ENCODE measurements around the gene HOXB2.

Gene HOXB2

GRCh38 chr17:48561884-48562810, 17.2 kb upstream of the HOXB2 start:
- no peak for TF ChIP-seq CTCF (IDR thresholded peaks at IDR 0.05; ENCODE audit: poor library complexity, severe bottlenecking)

GRCh38 chr17:48559840-48560817, 15.2 kb upstream of the HOXB2 start:
- ATAC-seq (ENCODE audit: low read depth) (no peak), DNase-seq (ENCODE audit: low spot score) (no peak)
- H3K27ac ChIP-seq (ENCODE audit: poor library complexity, severe bottlenecking): no peak overlapping the region
- H3K36me3 ChIP-seq (ENCODE audit: low read depth): peaks cover 3% of the 10 kb centered on the region; the same call in 1 of the 2 replicates
- H3K9me3 ChIP-seq (ENCODE audit: severe bottlenecking): no peaks in the 10 kb centered on the region
- H3K27me3 ChIP-seq (ENCODE audit: insufficient read depth, poor library complexity, severe bottlenecking): no peaks in the 10 kb centered on the region
- H3K4me3 ChIP-seq (ENCODE audit: severe bottlenecking): no peak overlapping the region
- H3K4me1 ChIP-seq (ENCODE audit: insufficient read depth, poor library complexity, severe bottlenecking): peaks cover 15% of the 10 kb centered on the region
- TF ChIP-seq CTCF (IDR thresholded peaks at IDR 0.05; ENCODE audit: poor library complexity, severe bottlenecking): no peak

More at GRCh38 chr17:48561884-48562810, 17.2 kb upstream of the HOXB2 start:
- ATAC-seq (ENCODE audit: low read depth) (no peak), DNase-seq (ENCODE audit: low spot score) (no peak)
- H3K27ac ChIP-seq (ENCODE audit: poor library complexity, severe bottlenecking): no peak overlapping the region
- no peak overlapping the region for H3K4me3 ChIP-seq (ENCODE audit: severe bottlenecking)
- no peaks in the 10 kb centered on the region for H3K9me3 ChIP-seq (ENCODE audit: severe bottlenecking)
- H3K36me3 ChIP-seq (ENCODE audit: low read depth): peaks cover 3% of the 10 kb centered on the region; the same call in 1 of the 2 replicates
- no peaks in the 10 kb centered on the region for H3K27me3 ChIP-seq (ENCODE audit: insufficient read depth, poor library complexity, severe bottlenecking)
- H3K4me1 ChIP-seq (ENCODE audit: insufficient read depth, poor library complexity, severe bottlenecking): peaks cover under 1% of the 10 kb centered on the region

GRCh38 chr17:48559122-48559839, 14.4 kb upstream of the HOXB2 start:
- Histone ChIP-seq H3K36me3 (ENCODE audit: low read depth) (peaks cover 3% of the 10 kb centered on the region; the same call in 1 of the 2 replicates), H3K4me3 (ENCODE audit: severe bottlenecking) (no peak overlapping the region), H3K9me3 (ENCODE audit: severe bottlenecking) (no peaks in the 10 kb centered on the region), H3K27ac (ENCODE audit: poor library complexity, severe bottlenecking) (no peak overlapping the region), H3K4me1 (ENCODE audit: insufficient read depth, poor library complexity, severe bottlenecking) (peaks cover 15% of the 10 kb centered on the region), H3K27me3 (ENCODE audit: insufficient read depth, poor library complexity, severe bottlenecking) (no peaks in the 10 kb centered on the region)
- ATAC-seq (ENCODE audit: low read depth) (no peak), DNase-seq (ENCODE audit: low spot score) (no peak)
- no peak for TF ChIP-seq CTCF (IDR thresholded peaks at IDR 0.05; ENCODE audit: poor library complexity, severe bottlenecking)

- H3K9me3 ChIP-seq (ENCODE audit: severe bottlenecking): no peaks in the 10 kb centered on the region
- H3K36me3 ChIP-seq (ENCODE audit: low read depth): peaks cover 6% of the 10 kb centered on the region; the same call in 1 of the 2 replicates
- no peaks in the 10 kb centered on the region for H3K27me3 ChIP-seq (ENCODE audit: insufficient read depth, poor library complexity, severe bottlenecking)
- H3K27ac ChIP-seq (ENCODE audit: poor library complexity, severe bottlenecking): no peak overlapping the region
- TF ChIP-seq CTCF (IDR thresholded peaks at IDR 0.05; ENCODE audit: poor library complexity, severe bottlenecking): no peak
- no peak for DNase-seq (ENCODE audit: low spot score)
- H3K4me3 ChIP-seq (ENCODE audit: severe bottlenecking): no peak overlapping the region
- peaks cover 15% of the 10 kb centered on the region for H3K4me1 ChIP-seq (ENCODE audit: insufficient read depth, poor library complexity, severe bottlenecking)
- ATAC-seq (ENCODE audit: low read depth): no peak
These were observed 13.9 kb upstream of the HOXB2 start for GRCh38 chr17:48558831-48559121.
